Smooth muscle cell (in vitro differentiated cells): ENCODE data around the gene MAN1A1. TPM values are rescaled to one million over a fixed set of nuclear protein-coding genes. Genes with fewer than 3 reads are reported as not detected.

Experiments
- DNase-seq: peaks from one replicate; lab custom pipeline; 2025; ENCODE audit not compliant: unreplicated experiment; lab: John Stamatoyannopoulos, UW
- H2AFZ ChIP-seq: fragments of 200-600 bp; sonication (generic); 2 replicates; pipeline ENCODE4 v1.6.0; 2016; ENCODE audit warnings: antibody characterized with exemption, low read depth, mild to moderate bottlenecking
- H3F3A ChIP-seq: fragments of 200-600 bp; sonication (generic); 2 replicates; pipeline ENCODE4 v1.6.0; 2017; ENCODE audit warnings: antibody characterized with exemption, low read depth
- H3K27ac ChIP-seq: fragments of 200-600 bp; sonication (generic); 2 replicates; pipeline ENCODE4 v1.5.1; 2016; ENCODE audit warnings: low read depth, mild to moderate bottlenecking
- H3K27me3 ChIP-seq: fragments of 200-600 bp; sonication (generic); 2 replicates; pipeline ENCODE4 v1.6.1; 2016; ENCODE audit warnings: low read depth, mild to moderate bottlenecking
- H3K36me3 ChIP-seq: fragments of 200-600 bp; sonication (generic); 2 replicates; pipeline ENCODE4 v1.5.1; 2016; ENCODE audit warnings: low read depth
- H3K4me1 ChIP-seq: fragments of 200-600 bp; sonication (generic); 2 replicates; pipeline ENCODE4 v1.5.1; 2016; ENCODE audit warnings: low read depth
- H3K4me2 ChIP-seq: fragments of 200-600 bp; sonication (generic); 2 replicates; pipeline ENCODE4 v1.6.0; 2016; ENCODE audit warnings: mild to moderate bottlenecking
- H3K4me3 ChIP-seq: fragments of 200-600 bp; sonication (generic); 2 replicates; pipeline ENCODE4 v1.5.1; 2016; ENCODE audit warnings: mild to moderate bottlenecking
- H3K79me2 ChIP-seq: fragments of 200-600 bp; sonication (generic); 2 replicates; pipeline ENCODE4 v1.6.0; 2016; ENCODE audit warnings: low read depth, mild to moderate bottlenecking
- H3K9ac ChIP-seq: fragments of 200-600 bp; sonication (generic); 2 replicates; pipeline ENCODE4 v1.6.0; 2016; ENCODE audit warnings: low read depth
- H3K9me3 ChIP-seq: fragments of 200-600 bp; sonication (generic); replicated peaks from 2 replicates; pipeline ENCODE4 v1.5.1; 2016; ENCODE audit warnings: low read depth
- H4K20me1 ChIP-seq: fragments of 200-600 bp; sonication (generic); 2 replicates; pipeline ENCODE4 v1.6.0; 2016; ENCODE audit warnings: low read depth
- CTCF ChIP-seq: fragments of 200-600 bp; sonication (generic); IDR thresholded peaks from 2 replicates; pipeline ENCODE4 v1.5.1; 2017; ENCODE audit warnings: borderline replicate concordance, mild to moderate bottlenecking, antibody characterized with exemption; ENCODE audit not compliant: insufficient read depth, poor library complexity, severe bottlenecking
- WGBS: methylation state at CpG from one replicate; pipeline ENCODE4 v1.1.7; 2016; ENCODE audit warnings: low lambda C conversion rate; 5-methylcytosine and 5-hydroxymethylcytosine counted together
- polyA plus RNA-seq: library from polyadenylated mRNA; unstranded; fragments of >200 nt; fragmentation: Nextera tagmentation; extraction: Ambion mirVana; gene quantifications from 2 replicates; pipeline ENCODE4 v1.2.1, GENCODE V29; 2016
- total RNA-seq: library from RNA; depleted of rRNA; stranded (reverse); fragments of >200 nt; gene quantifications from 2 replicates; pipeline ENCODE4 v1.2.3, GENCODE V29; 2014

MAN1A1 gene
- total and polyA plus RNA-seq, 2 experiments from 2014 or later, result 57.1 to 127 TPM

- Histone ChIP-seq H3K27ac (no peak overlapping the region), H3K9me3 (no peaks in the 10 kb centered on the region), H3K4me3 (no peak overlapping the region), H3K4me2 (no peak overlapping the region), H3K4me1 (peaks cover 4% of the 10 kb centered on the region), H3K79me2 (no peaks in the 10 kb centered on the region), H3K36me3 (no peaks in the 10 kb centered on the region), H2AFZ (no peak overlapping the region), H3K9ac (no peak overlapping the region), H4K20me1 (no peaks in the 10 kb centered on the region), H3K27me3 (no peaks in the 10 kb centered on the region), H3F3A (peaks cover 9% of the 10 kb centered on the region)
- no peak for DNase-seq
- TF ChIP-seq CTCF, result no peak
- 98% methylated on average over 2 of the region's 2 CpGs for WGBS
Observed at GRCh38 chr6:119134752-119135151, 214.8 kb downstream of the MAN1A1 start.

- 93% methylated on average over 3 of the region's 3 CpGs for WGBS
Observed at GRCh38 chr6:119133400-119133799, 216.2 kb downstream of the MAN1A1 start.

GRCh38 chr6:119132261-119132981 is 217.1 kb downstream of the MAN1A1 start:
- H3K9ac ChIP-seq, result no peak overlapping the region
- H4K20me1 ChIP-seq, result no peaks in the 10 kb centered on the region
- H3K79me2 ChIP-seq, result no peaks in the 10 kb centered on the region
- no peaks in the 10 kb centered on the region for H3K36me3 ChIP-seq
- H3K4me2 ChIP-seq, result no peak overlapping the region
- peaks cover 1% of the 10 kb centered on the region for H3F3A ChIP-seq
- 72% methylated on average over 6 of the region's 6 CpGs for WGBS
- no peaks in the 10 kb centered on the region for H3K9me3 ChIP-seq
- H3K4me1 ChIP-seq, result peaks cover 15% of the 10 kb centered on the region
- DNase-seq, result no peak
- no peak overlapping the region for H3K4me3 ChIP-seq
- no peak overlapping the region for H2AFZ ChIP-seq
- no peaks in the 10 kb centered on the region for H3K27me3 ChIP-seq
- H3K27ac ChIP-seq, result no peak overlapping the region
- TF ChIP-seq CTCF, result no peak

More at GRCh38 chr6:119133400-119133799, 216.2 kb downstream of the MAN1A1 start:
- H3K79me2 ChIP-seq, result no peaks in the 10 kb centered on the region
- no peak overlapping the region for H3K27ac ChIP-seq
- H3K27me3 ChIP-seq, result no peaks in the 10 kb centered on the region
- no peak overlapping the region for H2AFZ ChIP-seq
- H4K20me1 ChIP-seq, result no peaks in the 10 kb centered on the region
- H3K4me1 ChIP-seq, result peaks cover 13% of the 10 kb centered on the region
- H3K9ac ChIP-seq, result no peak overlapping the region
- no peaks in the 10 kb centered on the region for H3K9me3 ChIP-seq
- H3K4me3 ChIP-seq, result no peak overlapping the region
- no peak overlapping the region for H3K4me2 ChIP-seq
- no peak for TF ChIP-seq CTCF
- H3K36me3 ChIP-seq, result no peaks in the 10 kb centered on the region
- peaks cover 6% of the 10 kb centered on the region for H3F3A ChIP-seq
- DNase-seq, result no peak
